HEK293 (cell line): ENCODE data around the gene SOS2.

Experiments used
- CTCF ChIA-PET: fragments of 350-600 bp; formaldehyde crosslinking; extraction: SDS; loops from one replicate; lab custom pipeline; 2021; ENCODE audit warnings: antibody characterized with exemption; lab: Yijun Ruan, JAX
- POLR2A ChIA-PET: fragments of 300-600 bp; formaldehyde crosslinking; extraction: SDS; loops from one replicate; lab custom pipeline; 2020; ENCODE audit warnings: antibody characterized with exemption, inconsistent platforms; lab: Yijun Ruan, JAX
- H3K27ac ChIP-seq: fragments of 200-500 bp; sonication (Bioruptor generic); 2 replicates; pipeline ENCODE4 v1.5.1; 2014; ENCODE audit warnings: low read depth, low read length, control low read depth, inconsistent platforms; ENCODE audit errors: extremely low read depth
- H3K36me3 ChIP-seq, 2 experiments: fragments of 200-500 bp in 1 of 2; sonication (Bioruptor generic) in 1 of 2; 1 replicate in 1 of 2; 2 replicates in 1 of 2; pipeline ENCODE4 v1.5.1; 2014 to 2017; ENCODE audit warnings: inconsistent platforms in 2 of 2, low read length in 2 of 2; ENCODE audit not compliant: control insufficient read depth in 2 of 2, insufficient read depth in 1 of 2
- H3K4me1 ChIP-seq: fragments of 200-500 bp; sonication (Bioruptor generic); 2 replicates; pipeline ENCODE4 v1.5.1; 2014; ENCODE audit warnings: mild to moderate bottlenecking, low read length, inconsistent platforms; ENCODE audit not compliant: control insufficient read depth, insufficient read depth
- H3K4me3 ChIP-seq: 2 replicates; pipeline ENCODE4 v1.5.1; 2011; ENCODE audit warnings: low read depth, mild to moderate bottlenecking, control low read depth, low read length, moderate library complexity
- H3K9me3 ChIP-seq: fragments of 200-500 bp; sonication (Bioruptor generic); 2 replicates; pipeline ENCODE4 v1.5.1; 2014; ENCODE audit warnings: low read depth, low read length, inconsistent platforms; ENCODE audit not compliant: control insufficient read depth, insufficient read depth
- KLF10 ChIP-seq: fragments of 450-650 bp; IDR thresholded peaks from 2 replicates; pipeline ENCODE4 v1.5.1; 2018; ENCODE audit warnings: missing biosample characterization, mild to moderate bottlenecking, missing genetic modification characterization
- KLF16 ChIP-seq: fragments of 450-650 bp; formaldehyde crosslinking; IDR thresholded peaks from 2 replicates; pipeline ENCODE4 v1.5.1; 2017; ENCODE audit warnings: missing biosample characterization, missing genetic modification characterization
- PRDM1 ChIP-seq: fragments of 450-650 bp; formaldehyde crosslinking; IDR thresholded peaks from 2 replicates; pipeline ENCODE4; 2016; ENCODE audit warnings: missing biosample characterization, missing genetic modification characterization
- RBAK ChIP-seq: fragments of 450-650 bp; formaldehyde crosslinking; IDR thresholded peaks from 2 replicates; pipeline ENCODE4 v1.5.1; 2016; ENCODE audit warnings: missing biosample characterization, missing genetic modification characterization
- SETDB1 ChIP-seq: IDR thresholded peaks from one replicate; pipeline ENCODE4 v1.6.1; 2017; ENCODE audit warnings: mild to moderate bottlenecking, low read length, moderate library complexity, mixed read lengths; ENCODE audit not compliant: insufficient read length
- YY1 ChIP-seq: fragments of 450-650 bp; formaldehyde crosslinking; IDR thresholded peaks from 2 replicates; pipeline ENCODE4 v1.5.1; 2018; ENCODE audit warnings: missing biosample characterization, missing genetic modification characterization
- ZNF112 ChIP-seq: fragments of 450-650 bp; formaldehyde crosslinking; IDR thresholded peaks from 2 replicates; pipeline ENCODE4 v1.5.0; 2017; ENCODE audit warnings: missing biosample characterization, missing genetic modification characterization
- ZNF157 ChIP-seq: fragments of 450-650 bp; formaldehyde crosslinking; IDR thresholded peaks from 2 replicates; pipeline ENCODE4 v1.5.1; 2016; ENCODE audit warnings: missing biosample characterization, missing genetic modification characterization
- ZNF302 ChIP-seq: fragments of 450-650 bp; formaldehyde crosslinking; IDR thresholded peaks from 2 replicates; pipeline ENCODE4 v1.5.1; 2016; ENCODE audit warnings: missing biosample characterization, missing genetic modification characterization, low read depth
- ZNF416 ChIP-seq: fragments of 450-650 bp; formaldehyde crosslinking; IDR thresholded peaks from 2 replicates; pipeline ENCODE4 v1.5.1; 2016; ENCODE audit warnings: missing biosample characterization, missing genetic modification characterization
- ZNF433 ChIP-seq: fragments of 450-650 bp; formaldehyde crosslinking; IDR thresholded peaks from 2 replicates; pipeline ENCODE4 v1.5.1; 2016; ENCODE audit warnings: missing biosample characterization, missing genetic modification characterization, low read depth
- ZNF549 ChIP-seq: fragments of 450-650 bp; IDR thresholded peaks from 2 replicates; pipeline ENCODE4 v1.5.1; 2018; ENCODE audit warnings: missing biosample characterization, missing genetic modification characterization, mild to moderate bottlenecking, inconsistent platforms, moderate library complexity
- ZNF560 ChIP-seq: fragments of 450-650 bp; formaldehyde crosslinking; IDR thresholded peaks from 2 replicates; pipeline ENCODE4 v1.5.1; 2017; ENCODE audit warnings: missing biosample characterization, missing genetic modification characterization, borderline replicate concordance
- ZNF561 ChIP-seq: fragments of 450-650 bp; IDR thresholded peaks from 2 replicates; pipeline ENCODE4 v1.5.1; 2018; ENCODE audit warnings: missing biosample characterization, missing genetic modification characterization, borderline replicate concordance
- ZNF701 ChIP-seq: fragments of 450-650 bp; formaldehyde crosslinking; IDR thresholded peaks from 2 replicates; pipeline ENCODE4 v1.5.1; 2016; ENCODE audit warnings: missing biosample characterization, missing genetic modification characterization
- ZNF768 ChIP-seq: fragments of 450-650 bp; formaldehyde crosslinking; IDR thresholded peaks from 2 replicates; pipeline ENCODE4 v1.5.1; 2018; ENCODE audit warnings: missing biosample characterization, mild to moderate bottlenecking, missing genetic modification characterization
- ZNF791 ChIP-seq: fragments of 450-650 bp; formaldehyde crosslinking; IDR thresholded peaks from 2 replicates; pipeline ENCODE4 v1.5.1; 2016; ENCODE audit warnings: missing biosample characterization, missing genetic modification characterization
- ZNF792 ChIP-seq: fragments of 450-650 bp; formaldehyde crosslinking; IDR thresholded peaks from 2 replicates; pipeline ENCODE4 v1.5.1; 2016; ENCODE audit warnings: missing biosample characterization, missing genetic modification characterization
- ZSCAN30 ChIP-seq: fragments of 450-650 bp; IDR thresholded peaks from 2 replicates; pipeline ENCODE4 v1.5.1; 2018; ENCODE audit warnings: missing biosample characterization, mild to moderate bottlenecking, missing genetic modification characterization, moderate library complexity
- TF ChIP-seq, protein P1 (sequence below): fragments of 450-650 bp; formaldehyde crosslinking; IDR thresholded peaks from 2 replicates; pipeline ENCODE4 v1.5.1; 2016; ENCODE audit warnings: missing biosample characterization, missing genetic modification characterization
- TF ChIP-seq, protein P2 (sequence below): fragments of 450-650 bp; formaldehyde crosslinking; IDR thresholded peaks from 2 replicates; pipeline ENCODE4 v1.5.0; 2017; ENCODE audit warnings: missing biosample characterization, missing genetic modification characterization, borderline replicate concordance
- TF ChIP-seq, protein P3 (sequence below): fragments of 450-650 bp; formaldehyde crosslinking; IDR thresholded peaks from 2 replicates; pipeline ENCODE4 v1.5.1; 2016; ENCODE audit warnings: missing biosample characterization, missing genetic modification characterization
- TF ChIP-seq, protein P4 (sequence below): fragments of 450-650 bp; formaldehyde crosslinking; IDR thresholded peaks from 2 replicates; pipeline ENCODE4 v1.5.1; 2016; ENCODE audit warnings: missing biosample characterization, missing genetic modification characterization

Gene SOS2

DNA sequence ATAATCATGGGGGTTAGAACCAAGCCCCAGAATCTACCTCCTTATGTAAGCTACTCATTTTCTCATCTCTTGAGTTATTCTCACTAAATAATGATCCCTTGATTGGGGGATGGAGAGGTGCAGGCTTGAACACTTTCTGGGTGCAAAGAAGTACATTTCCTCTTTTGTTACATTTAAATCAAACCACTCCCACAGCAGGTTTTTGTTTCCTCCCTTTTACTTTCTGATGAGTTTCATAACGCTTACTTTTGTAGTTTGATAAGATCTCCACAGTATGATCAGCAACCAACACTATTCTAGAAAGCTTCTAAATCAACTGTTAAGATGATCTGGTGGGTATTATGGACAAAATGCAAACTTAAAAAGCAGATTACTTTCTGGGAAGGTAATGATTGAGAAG lies 135.5 kb downstream of the SOS2 start:
- TF ChIP-seq, protein P1, sequence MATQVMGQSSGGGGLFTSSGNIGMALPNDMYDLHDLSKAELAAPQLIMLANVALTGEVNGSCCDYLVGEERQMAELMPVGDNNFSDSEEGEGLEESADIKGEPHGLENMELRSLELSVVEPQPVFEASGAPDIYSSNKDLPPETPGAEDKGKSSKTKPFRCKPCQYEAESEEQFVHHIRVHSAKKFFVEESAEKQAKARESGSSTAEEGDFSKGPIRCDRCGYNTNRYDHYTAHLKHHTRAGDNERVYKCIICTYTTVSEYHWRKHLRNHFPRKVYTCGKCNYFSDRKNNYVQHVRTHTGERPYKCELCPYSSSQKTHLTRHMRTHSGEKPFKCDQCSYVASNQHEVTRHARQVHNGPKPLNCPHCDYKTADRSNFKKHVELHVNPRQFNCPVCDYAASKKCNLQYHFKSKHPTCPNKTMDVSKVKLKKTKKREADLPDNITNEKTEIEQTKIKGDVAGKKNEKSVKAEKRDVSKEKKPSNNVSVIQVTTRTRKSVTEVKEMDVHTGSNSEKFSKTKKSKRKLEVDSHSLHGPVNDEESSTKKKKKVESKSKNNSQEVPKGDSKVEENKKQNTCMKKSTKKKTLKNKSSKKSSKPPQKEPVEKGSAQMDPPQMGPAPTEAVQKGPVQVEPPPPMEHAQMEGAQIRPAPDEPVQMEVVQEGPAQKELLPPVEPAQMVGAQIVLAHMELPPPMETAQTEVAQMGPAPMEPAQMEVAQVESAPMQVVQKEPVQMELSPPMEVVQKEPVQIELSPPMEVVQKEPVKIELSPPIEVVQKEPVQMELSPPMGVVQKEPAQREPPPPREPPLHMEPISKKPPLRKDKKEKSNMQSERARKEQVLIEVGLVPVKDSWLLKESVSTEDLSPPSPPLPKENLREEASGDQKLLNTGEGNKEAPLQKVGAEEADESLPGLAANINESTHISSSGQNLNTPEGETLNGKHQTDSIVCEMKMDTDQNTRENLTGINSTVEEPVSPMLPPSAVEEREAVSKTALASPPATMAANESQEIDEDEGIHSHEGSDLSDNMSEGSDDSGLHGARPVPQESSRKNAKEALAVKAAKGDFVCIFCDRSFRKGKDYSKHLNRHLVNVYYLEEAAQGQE (tag by site-specific recombination) = no peak
- TF ChIP-seq ZNF433 (no peak), PRDM1 (tag by site-specific recombination) (no peak), ZSCAN30 (no peak), ZNF701 (tag by site-specific recombination) (no peak), ZNF157 (tag by site-specific recombination) (no peak), ZNF112 (tag by site-specific recombination) (no peak), KLF10 (tag by site-specific recombination) (no peak), ZNF549 (no peak), RBAK (tag by site-specific recombination) (no peak), ZNF302 (tag by site-specific recombination) (no peak), ZNF791 (tag by site-specific recombination) (no peak), ZNF792 (tag by site-specific recombination) (no peak), ZNF768 (no peak)
- TF ChIP-seq, protein P2, sequence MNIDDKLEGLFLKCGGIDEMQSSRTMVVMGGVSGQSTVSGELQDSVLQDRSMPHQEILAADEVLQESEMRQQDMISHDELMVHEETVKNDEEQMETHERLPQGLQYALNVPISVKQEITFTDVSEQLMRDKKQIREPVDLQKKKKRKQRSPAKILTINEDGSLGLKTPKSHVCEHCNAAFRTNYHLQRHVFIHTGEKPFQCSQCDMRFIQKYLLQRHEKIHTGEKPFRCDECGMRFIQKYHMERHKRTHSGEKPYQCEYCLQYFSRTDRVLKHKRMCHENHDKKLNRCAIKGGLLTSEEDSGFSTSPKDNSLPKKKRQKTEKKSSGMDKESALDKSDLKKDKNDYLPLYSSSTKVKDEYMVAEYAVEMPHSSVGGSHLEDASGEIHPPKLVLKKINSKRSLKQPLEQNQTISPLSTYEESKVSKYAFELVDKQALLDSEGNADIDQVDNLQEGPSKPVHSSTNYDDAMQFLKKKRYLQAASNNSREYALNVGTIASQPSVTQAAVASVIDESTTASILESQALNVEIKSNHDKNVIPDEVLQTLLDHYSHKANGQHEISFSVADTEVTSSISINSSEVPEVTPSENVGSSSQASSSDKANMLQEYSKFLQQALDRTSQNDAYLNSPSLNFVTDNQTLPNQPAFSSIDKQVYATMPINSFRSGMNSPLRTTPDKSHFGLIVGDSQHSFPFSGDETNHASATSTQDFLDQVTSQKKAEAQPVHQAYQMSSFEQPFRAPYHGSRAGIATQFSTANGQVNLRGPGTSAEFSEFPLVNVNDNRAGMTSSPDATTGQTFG (tag by site-specific recombination) = no peak
- TF ChIP-seq, protein P3, sequence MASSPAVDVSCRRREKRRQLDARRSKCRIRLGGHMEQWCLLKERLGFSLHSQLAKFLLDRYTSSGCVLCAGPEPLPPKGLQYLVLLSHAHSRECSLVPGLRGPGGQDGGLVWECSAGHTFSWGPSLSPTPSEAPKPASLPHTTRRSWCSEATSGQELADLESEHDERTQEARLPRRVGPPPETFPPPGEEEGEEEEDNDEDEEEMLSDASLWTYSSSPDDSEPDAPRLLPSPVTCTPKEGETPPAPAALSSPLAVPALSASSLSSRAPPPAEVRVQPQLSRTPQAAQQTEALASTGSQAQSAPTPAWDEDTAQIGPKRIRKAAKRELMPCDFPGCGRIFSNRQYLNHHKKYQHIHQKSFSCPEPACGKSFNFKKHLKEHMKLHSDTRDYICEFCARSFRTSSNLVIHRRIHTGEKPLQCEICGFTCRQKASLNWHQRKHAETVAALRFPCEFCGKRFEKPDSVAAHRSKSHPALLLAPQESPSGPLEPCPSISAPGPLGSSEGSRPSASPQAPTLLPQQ (tag by site-specific recombination) = no peak
- Histone ChIP-seq H3K4me3 (no peak overlapping the region), H3K4me1 (no peaks in the 10 kb centered on the region), H3K36me3 (no peaks in the 10 kb centered on the region), H3K9me3 (no peaks in the 10 kb centered on the region), H3K27ac (no peak overlapping the region)
- POLR2A ChIA-PET = no interaction called here
- CTCF ChIA-PET = interaction anchor here (0.8 kb wide), 1 partner anchor 234 kb away, joined by 5 read pairs; no protein-coding TSS in a partner anchor

DNA sequence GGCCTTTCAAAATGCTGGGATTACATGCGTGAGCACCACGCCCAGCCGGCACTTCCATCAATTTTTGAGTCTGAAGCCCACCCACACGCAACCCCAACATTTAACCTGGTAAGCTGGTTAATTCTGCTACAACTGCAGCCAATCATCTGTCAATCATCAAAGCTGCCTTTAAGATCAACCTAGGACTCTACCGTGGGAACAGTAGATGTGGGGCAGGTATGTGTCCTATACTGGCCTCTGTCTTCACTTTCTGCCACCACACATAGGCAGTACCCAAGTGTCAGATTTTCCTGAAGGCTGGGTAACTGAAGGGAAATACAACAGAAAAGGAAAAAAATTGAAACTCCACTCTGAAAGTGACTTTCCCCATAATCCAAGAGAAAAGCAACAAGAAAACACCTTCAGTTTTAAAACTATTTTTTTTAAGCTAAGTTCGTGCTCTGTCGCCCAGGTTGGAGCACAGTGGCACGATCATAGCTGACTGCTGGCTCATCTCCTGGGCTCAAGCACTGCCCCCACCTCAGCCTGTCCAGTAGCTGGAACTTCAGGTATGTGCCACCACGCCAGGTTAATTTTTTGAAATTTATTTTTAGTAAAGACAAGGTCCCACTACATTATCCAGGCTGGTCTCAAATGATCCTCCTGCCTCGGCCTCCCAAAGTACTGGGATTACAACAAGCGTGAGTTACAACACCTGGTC lies 137.2 kb downstream of the SOS2 start:
- Histone ChIP-seq H3K4me3 (no peak overlapping the region), H3K36me3 (no peaks in the 10 kb centered on the region), H3K9me3 (no peaks in the 10 kb centered on the region), H3K27ac (no peak overlapping the region), H3K4me1 (no peaks in the 10 kb centered on the region)
- POLR2A ChIA-PET = no interaction called here
- CTCF ChIA-PET = no interaction called here
- TF ChIP-seq ZNF560 (tag by site-specific recombination) (no peak), KLF16 (tag by site-specific recombination) (no peak), PRDM1 (tag by site-specific recombination) (peak; percentile 67; the same call in 1 of the 2 replicates), SETDB1 (no peak), ZNF416 (tag by site-specific recombination) (no peak), YY1 (tag by site-specific recombination) (no peak), ZNF561 (tag by site-specific recombination) (no peak)
- TF ChIP-seq, protein P4, sequence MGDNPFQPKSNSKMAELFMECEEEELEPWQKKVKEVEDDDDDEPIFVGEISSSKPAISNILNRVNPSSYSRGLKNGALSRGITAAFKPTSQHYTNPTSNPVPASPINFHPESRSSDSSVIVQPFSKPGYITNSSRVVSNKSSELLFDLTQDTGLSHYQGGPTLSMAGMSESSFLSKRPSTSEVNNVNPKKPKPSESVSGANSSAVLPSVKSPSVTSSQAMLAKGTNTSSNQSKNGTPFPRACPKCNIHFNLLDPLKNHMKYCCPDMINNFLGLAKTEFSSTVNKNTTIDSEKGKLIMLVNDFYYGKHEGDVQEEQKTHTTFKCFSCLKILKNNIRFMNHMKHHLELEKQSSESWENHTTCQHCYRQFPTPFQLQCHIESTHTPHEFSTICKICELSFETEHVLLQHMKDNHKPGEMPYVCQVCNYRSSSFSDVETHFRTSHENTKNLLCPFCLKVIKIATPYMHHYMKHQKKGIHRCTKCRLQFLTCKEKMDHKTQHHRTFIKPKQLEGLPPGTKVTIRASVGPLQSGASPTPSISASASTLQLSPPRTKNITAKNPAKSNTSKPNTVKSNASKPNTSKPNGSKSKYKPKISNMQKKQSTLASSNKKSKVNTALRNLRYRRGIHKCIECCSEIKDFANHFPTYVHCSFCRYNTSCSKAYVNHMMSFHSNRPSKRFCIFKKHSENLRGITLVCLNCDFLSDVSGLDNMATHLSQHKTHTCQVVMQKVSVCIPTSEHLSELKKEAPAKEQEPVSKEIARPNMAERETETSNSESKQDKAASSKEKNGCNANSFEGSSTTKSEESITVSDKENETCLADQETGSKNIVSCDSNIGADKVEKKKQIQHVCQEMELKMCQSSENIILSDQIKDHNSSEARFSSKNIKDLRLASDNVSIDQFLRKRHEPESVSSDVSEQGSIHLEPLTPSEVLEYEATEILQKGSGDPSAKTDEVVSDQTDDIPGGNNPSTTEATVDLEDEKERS = no peak
